H1 (cell line): ENCODE measurements around the gene XPNPEP1. TPM values are rescaled to one million over a fixed set of nuclear protein-coding genes. Genes with fewer than 3 reads are reported as not detected.

Experiments used
- CTBP2 ChIP-seq: IDR thresholded peaks from 2 replicates; pipeline ENCODE4 v1.7.0; 2011; ENCODE audit warnings: borderline replicate concordance, mild to moderate bottlenecking, moderate library complexity, mixed read lengths, low read length; ENCODE audit not compliant: insufficient read depth, insufficient read length
- JUND ChIP-seq: IDR thresholded peaks from 2 replicates; pipeline ENCODE4 v1.6.1; 2011; ENCODE audit warnings: mild to moderate bottlenecking, improper control_type of control experiment, low read length
- RBBP5 ChIP-seq: IDR thresholded peaks from 2 replicates; pipeline ENCODE4 v1.7.1; 2012; ENCODE audit warnings: low read depth, mild to moderate bottlenecking, inconsistent platforms, low read length, moderate library complexity, borderline replicate concordance
- polyA plus RNA-seq, 7 experiments: library from polyadenylated mRNA; depleted of rRNA in 3 of 7; stranded (reverse) in 5 of 7; unstranded in 2 of 7; fragments of >200 nt in 5 of 7; fragments of 200-250 nt in 2 of 7; gene quantifications; 1 replicate in 5 of 7; 2 replicates in 1 of 7; 4 replicates in 1 of 7; pipeline versions ENCODE4 v1.2.1 to v1.2.3, GENCODE V29; 2011 to 2013; ENCODE audit warnings: missing spikeins in 2 of 7, mixed read lengths in 2 of 7
- total RNA-seq: library from RNA; stranded (reverse); fragmentation: NEBNext Ultra II Directional; extraction: Animal tissue kit (Norgen Biotek cat#: 25700); gene quantifications from 2 replicates; pipeline ENCODE4 v1.2.1, GENCODE V29; 2021

The XPNPEP1 gene
- total and polyA plus RNA-seq, 2 of the 8 experiments (the other 6 are each of a cell fraction or from before 2014, with no cell fraction given): 61.1 to 201 TPM

- TF ChIP-seq CTBP2 (no peak), RBBP5 (no peak), JUND (no peak)
- TF ChIP-seq, all 59 proteins: peak for 0
Measured at GRCh38 chr10:109920016-109920415, 3.3 kb downstream of the XPNPEP1 start (continued).
